ENCODE results near the gene LRPAP1. TPM values are rescaled to one million over a fixed set of nuclear protein-coding genes. Genes with fewer than 3 reads are reported as not detected.
A peak's percentile ranks its signal among the peaks of the same experiment; 100 is the strongest.

The LRPAP1 gene
- total RNA-seq, 1 donor from 2014 or later = 297 TPM

- TF ChIP-seq CTCF (IDR thresholded peaks at IDR 0.05; ENCODE audit: borderline replicate concordance) = no peak
- peaks cover 97% of the 10 kb centered on the region for H3K36me3 ChIP-seq
- intact Hi-C loops (cut with micrococcal nuclease) = no loop called here
- H3K9me3 ChIP-seq (replicated peaks) = no peaks in the 10 kb centered on the region
- no peak overlapping the region for H3K27ac ChIP-seq (replicated peaks)
- peak; percentile 7 for DNase-seq
- no peaks in the 10 kb centered on the region for H3K4me1 ChIP-seq
- no peaks in the 10 kb centered on the region for H3K27me3 ChIP-seq (ENCODE audit: low read depth)
- no peak overlapping the region for H3K4me3 ChIP-seq
Observed at GRCh38 chr4:3518511-3518880, 13.7 kb downstream of the LRPAP1 start.

- TF ChIP-seq CTCF (IDR thresholded peaks at IDR 0.05; ENCODE audit: borderline replicate concordance) = no peak
- no peak overlapping the region for H3K27ac ChIP-seq (replicated peaks)
- peaks cover 97% of the 10 kb centered on the region for H3K36me3 ChIP-seq
- H3K27me3 ChIP-seq (ENCODE audit: low read depth) = no peaks in the 10 kb centered on the region
- DNase-seq = peak; percentile 10
- H3K4me1 ChIP-seq = no peaks in the 10 kb centered on the region
- no peaks in the 10 kb centered on the region for H3K9me3 ChIP-seq (replicated peaks)
- H3K4me3 ChIP-seq = no peak overlapping the region
- intact Hi-C loops (cut with micrococcal nuclease) = no loop called here
Observed at GRCh38 chr4:3517731-3518510, 14.3 kb downstream of the LRPAP1 start.

- H3K36me3 ChIP-seq = peaks cover 98% of the 10 kb centered on the region
Observed at GRCh38 chr4:3516836-3517730, 15.1 kb downstream of the LRPAP1 start.

GRCh38 chr4:3516061-3516835 lies 16.0 kb downstream of the LRPAP1 start:
- DNase-seq = peak; percentile 7
- intact Hi-C loops (cut with micrococcal nuclease) = no loop called here
- no peak overlapping the region for H3K27ac ChIP-seq (replicated peaks)
- no peak overlapping the region for H3K4me3 ChIP-seq
- H3K9me3 ChIP-seq (replicated peaks) = no peaks in the 10 kb centered on the region
- peaks cover 95% of the 10 kb centered on the region for H3K36me3 ChIP-seq
- no peaks in the 10 kb centered on the region for H3K27me3 ChIP-seq (ENCODE audit: low read depth)
- H3K4me1 ChIP-seq = peaks cover 3% of the 10 kb centered on the region
- TF ChIP-seq CTCF (IDR thresholded peaks at IDR 0.05; ENCODE audit: borderline replicate concordance) = no peak

More at GRCh38 chr4:3516836-3517730, 15.1 kb downstream of the LRPAP1 start:
- no peak overlapping the region for H3K4me3 ChIP-seq
- peak; percentile 11 for DNase-seq
- H3K27ac ChIP-seq (replicated peaks) = no peak overlapping the region
- no peak for TF ChIP-seq CTCF (IDR thresholded peaks at IDR 0.05; ENCODE audit: borderline replicate concordance)
- H3K27me3 ChIP-seq (ENCODE audit: low read depth) = no peaks in the 10 kb centered on the region
- H3K9me3 ChIP-seq (replicated peaks) = no peaks in the 10 kb centered on the region
- intact Hi-C loops (cut with micrococcal nuclease) = no loop called here
- H3K4me1 ChIP-seq = peaks cover 3% of the 10 kb centered on the region

GRCh38 chr4:3515646-3516045 lies 16.6 kb downstream of the LRPAP1 start:
- H3K4me3 ChIP-seq = no peak overlapping the region
- intact Hi-C loops (cut with micrococcal nuclease) = no loop called here
- H3K9me3 ChIP-seq (replicated peaks) = no peaks in the 10 kb centered on the region
- H3K4me1 ChIP-seq = peaks cover 3% of the 10 kb centered on the region
- no peaks in the 10 kb centered on the region for H3K27me3 ChIP-seq (ENCODE audit: low read depth)
- no peak overlapping the region for H3K27ac ChIP-seq (replicated peaks)
- TF ChIP-seq CTCF (IDR thresholded peaks at IDR 0.05; ENCODE audit: borderline replicate concordance) = no peak
- DNase-seq = peak; percentile 7
- peaks cover 94% of the 10 kb centered on the region for H3K36me3 ChIP-seq
